ENCODE measurements around the gene DRC1.
"Not testable (repeated sequence)": the region's sequence is repeated elsewhere in the genome, so short reads cannot be mapped to it uniquely, and the experiment has no call there.

DRC1 gene

DNA sequence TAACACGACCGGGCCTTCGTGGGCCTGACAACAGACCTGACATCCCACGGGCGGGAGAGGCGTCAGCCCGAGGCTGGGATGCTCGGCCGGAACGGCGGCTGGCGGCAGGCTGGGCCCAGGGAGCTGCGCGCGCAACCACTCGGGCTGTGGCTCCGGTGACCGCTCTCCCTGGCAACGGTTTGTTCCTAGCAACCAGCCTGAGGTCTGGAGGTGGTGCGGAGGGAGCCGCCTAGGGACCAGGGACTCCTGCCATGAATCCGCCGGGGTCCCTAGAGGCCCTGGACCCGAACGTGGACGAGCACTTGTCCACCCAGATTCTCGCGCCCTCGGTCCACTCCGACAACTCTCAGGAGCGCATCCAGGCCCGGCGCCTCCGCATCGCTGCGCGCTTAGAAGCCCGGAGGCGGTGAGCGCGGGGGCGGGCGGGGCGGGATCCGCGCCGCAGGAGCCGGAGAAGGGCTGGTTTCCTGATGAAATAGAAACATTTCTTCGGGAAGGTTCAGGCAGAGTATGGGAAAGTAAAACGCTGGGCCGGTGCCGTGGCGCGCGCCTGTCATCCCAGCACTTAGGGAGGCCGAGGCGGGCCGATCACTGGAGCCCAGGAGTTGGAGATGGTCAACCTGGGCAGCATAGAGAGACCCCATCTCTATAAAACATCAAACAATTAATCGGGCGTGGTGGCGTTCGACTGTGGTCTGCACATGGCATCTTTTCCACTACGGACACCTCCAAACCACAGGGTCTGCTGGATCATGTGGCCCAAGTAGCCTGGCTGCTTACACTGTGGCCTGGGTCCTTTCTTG is at the start of gene DRC1:
Gene DRC1, plus strand, starts transcription at position 182 of the 803 bp plus-strand sequence. Its CDS starts 70 bp downstream, at position 252.
- in situ Hi-C loops (cut with HindIII; ENCODE audit: low pct_ligation_motif_present, low sequenced_read_pairs) = no loop called here
- Histone ChIP-seq H3K27ac (peak within 1 kb of the TSS; percentile 73), H3K36me3 (replicated peaks) (no peaks in the 10 kb centered on the region), H3K27me3 (replicated peaks) (no peaks in the 10 kb centered on the region), H3K4me3 (ENCODE audit: low read depth, low read length) (peak within 1 kb of the TSS; percentile 64)
- TF ChIP-seq, protein P1, sequence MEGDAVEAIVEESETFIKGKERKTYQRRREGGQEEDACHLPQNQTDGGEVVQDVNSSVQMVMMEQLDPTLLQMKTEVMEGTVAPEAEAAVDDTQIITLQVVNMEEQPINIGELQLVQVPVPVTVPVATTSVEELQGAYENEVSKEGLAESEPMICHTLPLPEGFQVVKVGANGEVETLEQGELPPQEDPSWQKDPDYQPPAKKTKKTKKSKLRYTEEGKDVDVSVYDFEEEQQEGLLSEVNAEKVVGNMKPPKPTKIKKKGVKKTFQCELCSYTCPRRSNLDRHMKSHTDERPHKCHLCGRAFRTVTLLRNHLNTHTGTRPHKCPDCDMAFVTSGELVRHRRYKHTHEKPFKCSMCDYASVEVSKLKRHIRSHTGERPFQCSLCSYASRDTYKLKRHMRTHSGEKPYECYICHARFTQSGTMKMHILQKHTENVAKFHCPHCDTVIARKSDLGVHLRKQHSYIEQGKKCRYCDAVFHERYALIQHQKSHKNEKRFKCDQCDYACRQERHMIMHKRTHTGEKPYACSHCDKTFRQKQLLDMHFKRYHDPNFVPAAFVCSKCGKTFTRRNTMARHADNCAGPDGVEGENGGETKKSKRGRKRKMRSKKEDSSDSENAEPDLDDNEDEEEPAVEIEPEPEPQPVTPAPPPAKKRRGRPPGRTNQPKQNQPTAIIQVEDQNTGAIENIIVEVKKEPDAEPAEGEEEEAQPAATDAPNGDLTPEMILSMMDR (IDR thresholded peaks at IDR 0.05; ENCODE audit: low read depth, low read length, missing control alignments) = peak; percentile 3
- DNase-seq = peak; percentile 79

DNA sequence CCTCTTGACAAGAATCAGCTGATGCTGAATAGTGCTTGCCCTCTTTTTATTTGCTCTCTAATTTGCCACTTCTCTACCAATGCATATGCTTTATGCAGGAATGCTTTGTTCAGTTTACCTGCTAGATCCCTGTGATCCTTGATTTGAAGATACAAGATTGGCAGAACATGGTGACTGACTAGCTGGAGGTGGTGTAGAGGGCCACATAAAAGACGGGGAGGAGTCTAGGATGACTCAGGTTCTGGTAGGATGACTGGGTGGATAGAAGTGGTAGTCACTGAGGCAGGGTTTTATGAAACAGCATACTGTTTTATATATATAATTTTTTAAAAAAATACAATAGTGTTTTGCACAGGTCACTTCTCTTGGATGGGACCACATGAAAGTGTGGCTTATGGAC is 48.8 kb upstream of the DRC1 start:
- H3K27ac ChIP-seq = no peak overlapping the region
- no peak overlapping the region for H3K4me3 ChIP-seq (ENCODE audit: low read depth, low read length)
- H3K36me3 ChIP-seq (replicated peaks) = no peaks in the 10 kb centered on the region
- TF ChIP-seq, protein P1 (IDR thresholded peaks at IDR 0.05; ENCODE audit: low read depth, low read length, missing control alignments) = no peak
- DNase-seq = peak; percentile 61
- H3K27me3 ChIP-seq (replicated peaks) = no peaks in the 10 kb centered on the region
- in situ Hi-C loops (cut with HindIII; ENCODE audit: low pct_ligation_motif_present, low sequenced_read_pairs) = no loop called here

DNA sequence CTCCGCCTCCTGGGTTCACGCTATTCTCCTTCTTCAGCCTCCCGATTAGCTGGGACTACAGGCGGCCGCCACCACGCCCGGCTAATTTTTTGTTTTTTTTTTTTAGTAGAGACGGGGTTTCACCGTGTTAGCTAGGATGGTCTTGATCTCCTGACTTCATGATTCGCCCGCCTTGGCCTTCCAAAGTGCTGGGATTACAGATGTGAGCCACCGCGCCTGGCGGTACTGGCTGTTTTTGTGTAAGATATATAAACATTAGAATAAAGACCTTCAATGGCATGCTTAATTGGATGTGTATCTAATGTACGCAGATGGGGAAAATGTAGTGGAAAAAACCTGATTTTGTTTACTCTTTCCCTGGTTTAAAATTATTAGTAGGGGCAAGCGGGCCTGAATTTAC is 47.3 kb upstream of the DRC1 start:
- DNase-seq; H3K36me3 ChIP-seq (replicated peaks); H3K4me3 ChIP-seq (ENCODE audit: low read depth, low read length); in situ Hi-C loops (cut with HindIII; ENCODE audit: low pct_ligation_motif_present, low sequenced_read_pairs); H3K27ac ChIP-seq; H3K27me3 ChIP-seq (replicated peaks): not testable (repeated sequence)

DNA sequence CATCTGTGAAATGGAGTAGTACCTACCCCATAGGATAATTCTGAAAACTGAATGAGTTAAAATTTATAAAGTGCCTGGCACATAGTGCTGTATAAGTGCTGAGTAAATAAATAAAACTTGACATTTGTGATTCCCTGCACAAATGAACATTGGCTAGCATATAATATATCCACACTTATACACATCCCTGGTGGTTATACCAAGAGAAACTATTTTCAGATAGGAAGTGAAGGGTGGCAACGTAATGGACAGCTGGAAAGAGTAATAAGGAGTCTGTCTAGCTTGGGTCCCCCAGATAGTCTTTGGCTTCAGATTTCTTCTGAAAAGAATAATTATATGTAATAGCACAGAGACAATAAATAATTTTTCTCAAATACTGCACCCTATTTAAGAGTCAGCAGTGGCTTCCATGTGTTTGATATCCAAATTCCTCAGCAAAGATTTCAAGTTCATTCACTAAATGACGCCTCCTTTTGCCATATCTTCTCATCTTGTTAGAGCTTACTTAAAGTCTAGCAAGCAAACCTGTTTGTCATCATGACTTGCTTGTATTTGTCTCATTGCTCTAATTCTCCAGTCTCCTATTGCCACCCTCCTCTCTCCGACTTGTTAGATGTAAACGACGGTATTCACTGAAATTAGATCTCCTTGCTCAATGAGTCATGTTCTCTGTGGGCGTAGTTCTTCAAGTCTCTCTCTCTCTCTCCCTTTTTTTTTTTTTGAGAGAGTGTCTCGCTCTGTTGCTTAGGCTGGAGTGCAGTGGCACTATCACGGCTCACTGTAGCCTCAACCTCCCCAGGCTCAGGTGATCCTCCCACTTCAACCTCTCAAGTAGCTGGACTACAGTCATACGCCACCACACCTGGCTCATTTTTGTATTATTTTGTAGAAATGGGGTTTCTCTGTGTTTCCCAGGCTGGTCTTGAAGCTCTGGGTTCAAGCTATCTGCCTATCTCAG is 46.4 kb upstream of the DRC1 start:
- H3K4me3 ChIP-seq (ENCODE audit: low read depth, low read length) = no peak overlapping the region
- no peaks in the 10 kb centered on the region for H3K36me3 ChIP-seq (replicated peaks)
- H3K27me3 ChIP-seq (replicated peaks) = no peaks in the 10 kb centered on the region
- H3K27ac ChIP-seq = peak overlapping the region; percentile 64
- in situ Hi-C loops (cut with HindIII; ENCODE audit: low pct_ligation_motif_present, low sequenced_read_pairs) = no loop called here
- DNase-seq = peak; percentile 88
- TF ChIP-seq, protein P1 (IDR thresholded peaks at IDR 0.05; ENCODE audit: low read depth, low read length, missing control alignments) = no peak

DNA sequence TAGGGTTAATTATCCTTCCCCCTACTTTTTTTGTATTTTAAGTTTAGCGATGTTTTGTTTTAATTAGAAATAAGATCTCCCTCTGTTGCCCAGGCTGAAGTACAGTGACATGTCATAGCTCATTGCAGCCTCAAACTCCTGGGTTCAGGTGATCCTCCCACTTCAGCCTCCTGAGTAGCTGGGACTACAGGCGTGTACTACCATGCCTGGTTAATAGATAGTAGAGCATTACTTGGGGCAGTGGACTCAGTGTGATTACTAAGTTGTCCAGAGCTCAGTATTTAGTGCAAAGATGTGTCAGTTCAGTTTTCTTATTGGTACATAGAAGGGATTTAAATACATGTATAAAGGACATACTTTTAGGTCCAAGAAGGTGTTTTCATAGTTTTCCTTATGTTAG is 45.6 kb upstream of the DRC1 start:
- in situ Hi-C loops (cut with HindIII; ENCODE audit: low pct_ligation_motif_present, low sequenced_read_pairs) = no loop called here
- H3K27me3 ChIP-seq (replicated peaks) = no peaks in the 10 kb centered on the region
- no peaks in the 10 kb centered on the region for H3K36me3 ChIP-seq (replicated peaks)
- no peak overlapping the region for H3K4me3 ChIP-seq (ENCODE audit: low read depth, low read length)
- H3K27ac ChIP-seq = no peak overlapping the region
- no peak for DNase-seq
- TF ChIP-seq, protein P1 (IDR thresholded peaks at IDR 0.05; ENCODE audit: low read depth, low read length, missing control alignments) = no peak

DNA sequence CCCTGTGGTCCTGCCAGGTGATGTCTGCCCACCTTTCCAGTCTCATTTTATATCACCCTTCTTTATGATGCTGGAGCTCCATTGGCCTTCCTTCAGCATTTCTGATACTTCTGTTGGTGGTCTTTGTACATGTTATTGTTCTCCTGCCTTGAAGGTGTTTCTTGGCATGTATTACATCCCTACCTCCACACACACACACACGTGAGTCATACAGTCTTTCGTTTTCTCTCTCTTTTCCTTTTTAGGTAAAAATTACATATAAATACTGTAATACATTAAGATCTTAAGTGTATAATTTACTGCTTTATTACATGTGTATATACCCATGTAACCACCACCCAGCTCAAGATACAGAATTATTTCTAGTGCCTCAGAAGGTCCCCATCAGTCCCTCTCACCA is 44.9 kb upstream of the DRC1 start:
- H3K36me3 ChIP-seq (replicated peaks) = no peaks in the 10 kb centered on the region
- DNase-seq = no peak
- H3K27me3 ChIP-seq (replicated peaks) = no peaks in the 10 kb centered on the region
- in situ Hi-C loops (cut with HindIII; ENCODE audit: low pct_ligation_motif_present, low sequenced_read_pairs) = no loop called here
- TF ChIP-seq, protein P1 (IDR thresholded peaks at IDR 0.05; ENCODE audit: low read depth, low read length, missing control alignments) = no peak
- no peak overlapping the region for H3K27ac ChIP-seq
- H3K4me3 ChIP-seq (ENCODE audit: low read depth, low read length) = no peak overlapping the region
